ENCODE measurements around the gene POU2F3.

GRCh38 chr11:120197977-120198376 is 42.0 kb upstream of the POU2F3 start:
- TF ChIP-seq CTCF (IDR thresholded peaks at IDR 0.05; ENCODE audit: low read length) (no peak), EZH2phosphoT487 (IDR thresholded peaks at IDR 0.05; ENCODE audit: low read length) (no peak)
